HepG2 (cell line): ENCODE measurements around the gene HSD17B11. TPM values are rescaled to one million over a fixed set of nuclear protein-coding genes. Genes with fewer than 3 reads are reported as not detected.

Experiments
- FOXP1 ChIP-seq, 2 experiments: fragments of 450-650 bp in 1 of 2; IDR thresholded peaks; 2 replicates each; pipeline ENCODE4 v1.6.1; 2017 to 2018; ENCODE audit warnings: antibody characterized with exemption in 1 of 2
- MED1 ChIP-seq: sonication (generic); formaldehyde crosslinking; IDR thresholded peaks from 2 replicates; pipeline ENCODE4 v1.4.0; 2020; ENCODE audit warnings: missing genetic modification reagents
- NONO ChIP-seq, 2 experiments: fragments of 450-650 bp in 1 of 2; sonication (generic) in 1 of 2; formaldehyde crosslinking in 1 of 2; IDR thresholded peaks in 1 of 2; conservative IDR thresholded peaks in 1 of 2; 2 replicates each; pipeline versions ENCODE4 v1.6.1 to v1.8.0; 2017 to 2022; ENCODE audit warnings: mild to moderate bottlenecking in 1 of 2, missing genetic modification reagents in 1 of 2, moderate library complexity in 1 of 2
- ZNF124 ChIP-seq: sonication (generic); formaldehyde crosslinking; IDR thresholded peaks from 2 replicates; pipeline ENCODE4 v1.4.0; 2020; ENCODE audit warnings: missing genetic modification reagents
- ZNF292 ChIP-seq: sonication (generic); formaldehyde crosslinking; IDR thresholded peaks from 2 replicates; pipeline ENCODE4 v1.8.1; 2022; ENCODE audit warnings: mild to moderate bottlenecking, low read depth, missing genetic modification reagents, borderline replicate concordance
- polyA plus RNA-seq, 8 experiments: library from polyadenylated mRNA; depleted of rRNA in 3 of 8; stranded (reverse) in 7 of 8; unstranded in 1 of 8; fragments of >200 nt; fragmentation: Illumina TruSeq in 4 of 8; extraction: Trizol in 4 of 8; gene quantifications; 2 replicates each; pipeline versions ENCODE4 v1.2.1 to v1.2.3, GENCODE V29; 2011 to 2016; ENCODE audit warnings: low read depth in 4 of 8, missing spikeins in 1 of 8, mixed read lengths in 1 of 8; ENCODE audit not compliant: insufficient read depth in 1 of 8
- total RNA-seq, 5 experiments: library from RNA; depleted of rRNA; stranded (reverse); fragments of >200 nt; fragmentation: Illumina TruSeq; extraction: Trizol; gene quantifications; 2 replicates each; pipeline ENCODE4 v1.2.3, GENCODE V29; 2016; ENCODE audit warnings: low read depth in 1 of 5
- TF ChIP-seq, protein P1 (sequence below), 2 experiments: fragments of 450-650 bp in 1 of 2; sonication (generic) in 1 of 2; formaldehyde crosslinking in 1 of 2; IDR thresholded peaks; 2 replicates each; pipeline versions ENCODE4 v1.6.1 to v1.8.0; 2016 to 2022; ENCODE audit warnings: antibody characterized with exemption in 1 of 2, mild to moderate bottlenecking in 1 of 2, missing genetic modification reagents in 1 of 2
- TF ChIP-seq, protein P2 (sequence below): sonication (generic); formaldehyde crosslinking; IDR thresholded peaks from 2 replicates; pipeline ENCODE4 v1.4.0; 2020; ENCODE audit warnings: mild to moderate bottlenecking, missing genetic modification reagents
- TF ChIP-seq, protein P3 (sequence below): fragments of 450-650 bp; IDR thresholded peaks from 2 replicates; pipeline ENCODE4 v1.6.1; 2017
- TF ChIP-seq, protein P4 (sequence below): IDR thresholded peaks from 2 replicates; pipeline ENCODE4 v1.6.1; 2016; ENCODE audit warnings: mild to moderate bottlenecking, missing biosample characterization, missing genetic modification reagents

Gene HSD17B11
- total and polyA plus RNA-seq, 2 of the 13 experiments (the other 11 are each of a cell fraction or from before 2014, with no cell fraction given) = 121 to 158 TPM

DNA sequence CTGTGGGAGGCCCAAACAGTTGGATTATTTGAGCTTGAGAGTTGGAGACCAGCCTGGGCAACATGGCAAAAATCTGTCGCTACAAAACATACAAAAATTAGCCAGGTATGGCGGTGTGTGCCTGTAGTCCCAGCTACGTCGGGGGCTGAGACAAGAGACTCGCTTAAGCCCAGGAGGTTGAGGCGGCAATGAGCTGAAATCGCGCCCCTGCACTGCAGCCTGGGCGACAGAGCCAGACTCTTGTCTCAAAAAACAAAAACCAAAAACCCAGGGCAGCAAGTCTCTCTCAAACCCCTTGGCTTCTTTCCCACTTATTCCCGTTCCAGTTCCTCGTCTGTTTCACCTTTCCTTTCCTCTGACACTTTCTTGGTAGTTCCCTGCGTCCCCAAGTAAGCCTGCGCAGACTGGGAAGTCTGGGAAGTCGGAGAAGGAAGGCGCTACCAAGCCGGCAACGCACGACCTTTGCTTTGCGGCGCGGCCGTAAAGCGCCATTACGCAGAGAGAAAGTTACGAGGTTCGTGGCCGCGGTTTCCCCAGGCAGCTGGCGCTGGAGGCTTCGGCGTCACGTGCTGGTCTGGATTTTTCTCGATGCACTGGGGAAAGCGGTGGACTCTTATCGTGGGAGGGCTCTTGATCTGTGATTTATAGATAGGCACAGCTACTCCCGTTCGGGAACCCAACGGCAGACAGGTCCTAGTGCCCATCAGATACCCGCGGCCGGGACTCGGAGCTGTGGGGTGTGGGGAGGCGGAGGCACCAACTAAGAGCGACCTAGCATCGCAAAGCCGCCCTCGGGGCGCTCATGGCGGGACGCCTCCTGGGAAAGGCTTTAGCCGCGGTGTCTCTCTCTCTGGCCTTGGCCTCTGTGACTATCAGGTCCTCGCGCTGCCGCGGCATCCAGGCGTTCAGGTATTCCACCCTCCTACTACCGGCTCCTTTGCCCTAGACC is 31.4 kb upstream of the HSD17B11 start, which contains the start of gene NUDT9 (continued):
- TF ChIP-seq, protein P1, sequence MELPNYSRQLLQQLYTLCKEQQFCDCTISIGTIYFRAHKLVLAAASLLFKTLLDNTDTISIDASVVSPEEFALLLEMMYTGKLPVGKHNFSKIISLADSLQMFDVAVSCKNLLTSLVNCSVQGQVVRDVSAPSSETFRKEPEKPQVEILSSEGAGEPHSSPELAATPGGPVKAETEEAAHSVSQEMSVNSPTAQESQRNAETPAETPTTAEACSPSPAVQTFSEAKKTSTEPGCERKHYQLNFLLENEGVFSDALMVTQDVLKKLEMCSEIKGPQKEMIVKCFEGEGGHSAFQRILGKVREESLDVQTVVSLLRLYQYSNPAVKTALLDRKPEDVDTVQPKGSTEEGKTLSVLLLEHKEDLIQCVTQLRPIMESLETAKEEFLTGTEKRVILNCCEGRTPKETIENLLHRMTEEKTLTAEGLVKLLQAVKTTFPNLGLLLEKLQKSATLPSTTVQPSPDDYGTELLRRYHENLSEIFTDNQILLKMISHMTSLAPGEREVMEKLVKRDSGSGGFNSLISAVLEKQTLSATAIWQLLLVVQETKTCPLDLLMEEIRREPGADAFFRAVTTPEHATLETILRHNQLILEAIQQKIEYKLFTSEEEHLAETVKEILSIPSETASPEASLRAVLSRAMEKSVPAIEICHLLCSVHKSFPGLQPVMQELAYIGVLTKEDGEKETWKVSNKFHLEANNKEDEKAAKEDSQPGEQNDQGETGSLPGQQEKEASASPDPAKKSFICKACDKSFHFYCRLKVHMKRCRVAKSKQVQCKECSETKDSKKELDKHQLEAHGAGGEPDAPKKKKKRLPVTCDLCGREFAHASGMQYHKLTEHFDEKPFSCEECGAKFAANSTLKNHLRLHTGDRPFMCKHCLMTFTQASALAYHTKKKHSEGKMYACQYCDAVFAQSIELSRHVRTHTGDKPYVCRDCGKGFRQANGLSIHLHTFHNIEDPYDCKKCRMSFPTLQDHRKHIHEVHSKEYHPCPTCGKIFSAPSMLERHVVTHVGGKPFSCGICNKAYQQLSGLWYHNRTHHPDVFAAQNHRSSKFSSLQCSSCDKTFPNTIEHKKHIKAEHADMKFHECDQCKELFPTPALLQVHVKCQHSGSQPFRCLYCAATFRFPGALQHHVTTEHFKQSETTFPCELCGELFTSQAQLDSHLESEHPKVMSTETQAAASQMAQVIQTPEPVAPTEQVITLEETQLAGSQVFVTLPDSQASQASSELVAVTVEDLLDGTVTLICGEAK (IDR thresholded peaks at IDR 0.05) = no peak
- TF ChIP-seq, protein P1 (CRISPR knock-in tag; IDR thresholded peaks at IDR 0.05) = no peak; the same call in 1 of the 2 replicates
- peak; percentile 57; the same call in 1 of the 2 replicates for TF ChIP-seq ZNF292 (CRISPR knock-in tag)
- TF ChIP-seq, protein P2, sequence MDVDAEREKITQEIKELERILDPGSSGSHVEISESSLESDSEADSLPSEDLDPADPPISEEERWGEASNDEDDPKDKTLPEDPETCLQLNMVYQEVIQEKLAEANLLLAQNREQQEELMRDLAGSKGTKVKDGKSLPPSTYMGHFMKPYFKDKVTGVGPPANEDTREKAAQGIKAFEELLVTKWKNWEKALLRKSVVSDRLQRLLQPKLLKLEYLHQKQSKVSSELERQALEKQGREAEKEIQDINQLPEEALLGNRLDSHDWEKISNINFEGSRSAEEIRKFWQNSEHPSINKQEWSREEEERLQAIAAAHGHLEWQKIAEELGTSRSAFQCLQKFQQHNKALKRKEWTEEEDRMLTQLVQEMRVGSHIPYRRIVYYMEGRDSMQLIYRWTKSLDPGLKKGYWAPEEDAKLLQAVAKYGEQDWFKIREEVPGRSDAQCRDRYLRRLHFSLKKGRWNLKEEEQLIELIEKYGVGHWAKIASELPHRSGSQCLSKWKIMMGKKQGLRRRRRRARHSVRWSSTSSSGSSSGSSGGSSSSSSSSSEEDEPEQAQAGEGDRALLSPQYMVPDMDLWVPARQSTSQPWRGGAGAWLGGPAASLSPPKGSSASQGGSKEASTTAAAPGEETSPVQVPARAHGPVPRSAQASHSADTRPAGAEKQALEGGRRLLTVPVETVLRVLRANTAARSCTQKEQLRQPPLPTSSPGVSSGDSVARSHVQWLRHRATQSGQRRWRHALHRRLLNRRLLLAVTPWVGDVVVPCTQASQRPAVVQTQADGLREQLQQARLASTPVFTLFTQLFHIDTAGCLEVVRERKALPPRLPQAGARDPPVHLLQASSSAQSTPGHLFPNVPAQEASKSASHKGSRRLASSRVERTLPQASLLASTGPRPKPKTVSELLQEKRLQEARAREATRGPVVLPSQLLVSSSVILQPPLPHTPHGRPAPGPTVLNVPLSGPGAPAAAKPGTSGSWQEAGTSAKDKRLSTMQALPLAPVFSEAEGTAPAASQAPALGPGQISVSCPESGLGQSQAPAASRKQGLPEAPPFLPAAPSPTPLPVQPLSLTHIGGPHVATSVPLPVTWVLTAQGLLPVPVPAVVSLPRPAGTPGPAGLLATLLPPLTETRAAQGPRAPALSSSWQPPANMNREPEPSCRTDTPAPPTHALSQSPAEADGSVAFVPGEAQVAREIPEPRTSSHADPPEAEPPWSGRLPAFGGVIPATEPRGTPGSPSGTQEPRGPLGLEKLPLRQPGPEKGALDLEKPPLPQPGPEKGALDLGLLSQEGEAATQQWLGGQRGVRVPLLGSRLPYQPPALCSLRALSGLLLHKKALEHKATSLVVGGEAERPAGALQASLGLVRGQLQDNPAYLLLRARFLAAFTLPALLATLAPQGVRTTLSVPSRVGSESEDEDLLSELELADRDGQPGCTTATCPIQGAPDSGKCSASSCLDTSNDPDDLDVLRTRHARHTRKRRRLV (CRISPR knock-in tag) = peak; percentile 80; the same call in 1 of the 2 replicates
- TF ChIP-seq, protein P3, sequence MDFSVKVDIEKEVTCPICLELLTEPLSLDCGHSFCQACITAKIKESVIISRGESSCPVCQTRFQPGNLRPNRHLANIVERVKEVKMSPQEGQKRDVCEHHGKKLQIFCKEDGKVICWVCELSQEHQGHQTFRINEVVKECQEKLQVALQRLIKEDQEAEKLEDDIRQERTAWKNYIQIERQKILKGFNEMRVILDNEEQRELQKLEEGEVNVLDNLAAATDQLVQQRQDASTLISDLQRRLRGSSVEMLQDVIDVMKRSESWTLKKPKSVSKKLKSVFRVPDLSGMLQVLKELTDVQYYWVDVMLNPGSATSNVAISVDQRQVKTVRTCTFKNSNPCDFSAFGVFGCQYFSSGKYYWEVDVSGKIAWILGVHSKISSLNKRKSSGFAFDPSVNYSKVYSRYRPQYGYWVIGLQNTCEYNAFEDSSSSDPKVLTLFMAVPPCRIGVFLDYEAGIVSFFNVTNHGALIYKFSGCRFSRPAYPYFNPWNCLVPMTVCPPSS = no peak
- TF ChIP-seq NONO (IDR thresholded peaks at IDR 0.05) = no peak
- peak; percentile 90 for TF ChIP-seq NONO (CRISPR knock-in tag; conservative IDR thresholded peaks at IDR 0.05)
- peak; percentile 76 for TF ChIP-seq MED1 (CRISPR knock-in tag)
- peak; percentile 82 for TF ChIP-seq ZNF124 (CRISPR knock-in tag)
- no peak for TF ChIP-seq FOXP1 (IDR thresholded peaks at IDR 0.05)
- no peak for TF ChIP-seq FOXP1 (CRISPR knock-in tag; IDR thresholded peaks at IDR 0.05)
- TF ChIP-seq, protein P4, sequence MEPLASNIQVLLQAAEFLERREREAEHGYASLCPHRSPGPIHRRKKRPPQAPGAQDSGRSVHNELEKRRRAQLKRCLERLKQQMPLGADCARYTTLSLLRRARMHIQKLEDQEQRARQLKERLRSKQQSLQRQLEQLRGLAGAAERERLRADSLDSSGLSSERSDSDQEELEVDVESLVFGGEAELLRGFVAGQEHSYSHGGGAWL (CRISPR knock-in tag) = peak; percentile 84
